PFSK-1 (cell line): Measurements from ENCODE around the gene DR1.

Experiments
- FOXP2 ChIP-seq: optimal IDR thresholded peaks from 2 replicates; pipeline ENCODE3; 2011; ENCODE audit warnings: borderline replicate concordance, control low read depth, inconsistent platforms; ENCODE audit not compliant: insufficient read depth; ENCODE audit errors: extremely low read length, extremely low read depth
- POLR2AphosphoS5 ChIP-seq: IDR thresholded peaks from 2 replicates; pipeline ENCODE4 v1.6.1; 2012; ENCODE audit warnings: low read depth, mild to moderate bottlenecking, control low read depth, low read length, moderate library complexity
- REST ChIP-seq, 2 experiments: IDR thresholded peaks; 2 replicates each; pipeline versions ENCODE4 v1.6.1 to v1.8.0; 2011 to 2012; ENCODE audit warnings: low read depth in 2 of 2, low read length in 2 of 2, control low read depth in 1 of 2, inconsistent platforms in 1 of 2, mild to moderate bottlenecking in 1 of 2, moderate library complexity in 1 of 2; ENCODE audit not compliant: insufficient read depth in 1 of 2
- SIN3A ChIP-seq: IDR thresholded peaks from 2 replicates; pipeline ENCODE4 v1.6.1; 2012; ENCODE audit warnings: mild to moderate bottlenecking, low read length, moderate library complexity, borderline replicate concordance; ENCODE audit not compliant: insufficient read depth
- TAF1 ChIP-seq: IDR thresholded peaks from 2 replicates; pipeline ENCODE4 v1.6.1; 2012; ENCODE audit warnings: low read length, control low read depth, borderline replicate concordance; ENCODE audit not compliant: insufficient read depth

Gene DR1

DNA sequence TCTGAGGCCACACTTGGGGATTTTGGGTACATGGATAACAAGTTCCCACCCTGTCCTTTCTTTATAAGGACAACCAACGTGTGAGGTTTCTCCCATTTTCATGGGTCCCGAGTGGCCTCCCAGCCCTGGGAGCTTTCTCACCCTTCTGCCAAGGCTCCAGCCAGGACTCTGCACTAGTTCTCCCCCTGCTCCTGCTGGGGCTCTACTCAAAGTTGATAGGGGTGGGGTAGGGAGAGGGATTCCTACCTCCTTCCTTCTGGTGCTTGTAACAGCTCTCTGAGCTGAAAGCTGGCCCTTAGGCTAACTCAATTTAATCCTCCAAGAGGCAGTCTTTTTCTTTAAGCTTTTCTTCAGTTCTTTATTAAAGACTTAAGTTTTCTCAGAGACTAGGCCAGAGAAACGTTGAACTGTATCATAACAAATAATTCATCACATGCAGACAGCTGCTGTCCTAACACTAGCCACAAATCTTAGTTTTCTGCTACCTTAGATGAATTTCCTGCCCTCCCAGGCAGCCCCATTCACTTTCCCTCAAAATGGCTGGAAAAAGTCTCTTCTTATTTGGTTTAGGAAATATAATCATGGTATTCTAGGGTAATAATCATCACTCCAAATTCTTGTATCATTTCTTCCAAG, 22.4 kb upstream of the DR1 start:
- TF ChIP-seq FOXP2 (no peak), POLR2AphosphoS5 (no peak), SIN3A (no peak), TAF1 (no peak), REST (IDR thresholded peaks at IDR 0.05; ENCODE audit: insufficient read depth in 1 of 2, low read depth in 2 of 2, low read length in 2 of 2) (no peak)

DNA sequence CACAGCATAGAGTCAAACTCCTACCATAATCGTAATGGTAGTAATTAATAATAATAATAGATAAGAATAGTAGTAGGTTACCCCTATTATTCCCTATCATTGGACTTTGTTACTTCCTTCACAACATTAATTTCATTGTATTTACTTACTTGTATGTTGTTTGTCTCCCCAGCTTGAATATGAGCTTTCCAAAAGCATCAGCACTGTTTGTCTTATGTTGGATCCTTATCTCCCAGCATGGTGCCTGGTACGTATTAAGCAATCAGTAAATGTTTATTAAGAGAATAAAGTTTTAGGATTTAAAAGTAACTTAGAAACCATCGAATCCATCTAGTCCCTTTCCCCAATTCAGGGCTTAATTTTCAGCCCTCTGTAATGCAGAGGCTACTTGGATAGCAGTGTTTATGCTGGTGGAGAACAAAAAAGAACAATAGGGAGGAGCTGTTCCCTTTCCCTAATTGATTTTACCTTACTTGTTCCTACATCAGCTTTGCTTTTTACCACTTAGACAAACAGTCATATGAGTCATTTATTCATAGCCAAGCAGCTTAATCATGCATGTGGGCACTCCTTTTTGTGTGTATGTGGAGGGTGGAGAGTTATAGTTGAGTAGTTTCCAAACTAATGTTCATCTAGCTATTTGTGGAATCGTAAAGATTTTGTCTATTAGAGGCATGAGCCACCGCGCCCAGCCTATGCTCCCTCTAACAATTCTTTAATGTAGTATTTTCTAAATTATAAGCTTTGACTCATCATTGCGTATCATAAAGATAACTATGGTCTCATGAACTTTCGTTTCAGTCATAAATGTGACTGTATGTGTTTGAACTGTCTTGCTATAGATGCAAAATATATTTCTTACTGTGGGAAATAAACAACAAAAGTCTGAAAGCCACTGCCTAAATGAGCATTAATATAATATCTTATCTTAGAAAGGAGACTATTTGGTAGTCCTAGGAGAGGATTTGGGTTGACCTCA, 20.9 kb upstream of the DR1 start:
- no peak for TF ChIP-seq SIN3A
- no peak for TF ChIP-seq POLR2AphosphoS5
- no peak for TF ChIP-seq REST (IDR thresholded peaks at IDR 0.05; ENCODE audit: insufficient read depth in 1 of 2, low read depth in 2 of 2, low read length in 2 of 2)
- TF ChIP-seq TAF1 = no peak
- no peak for TF ChIP-seq FOXP2

- TF ChIP-seq FOXP2 = no peak
- no peak for TF ChIP-seq SIN3A
- TF ChIP-seq TAF1 = no peak
- no peak for TF ChIP-seq POLR2AphosphoS5
- no peak for TF ChIP-seq REST (IDR thresholded peaks at IDR 0.05; ENCODE audit: insufficient read depth in 1 of 2, low read depth in 2 of 2, low read length in 2 of 2)
Observed at GRCh38 chr1:93328809-93329760, 16.6 kb upstream of the DR1 start.

DNA sequence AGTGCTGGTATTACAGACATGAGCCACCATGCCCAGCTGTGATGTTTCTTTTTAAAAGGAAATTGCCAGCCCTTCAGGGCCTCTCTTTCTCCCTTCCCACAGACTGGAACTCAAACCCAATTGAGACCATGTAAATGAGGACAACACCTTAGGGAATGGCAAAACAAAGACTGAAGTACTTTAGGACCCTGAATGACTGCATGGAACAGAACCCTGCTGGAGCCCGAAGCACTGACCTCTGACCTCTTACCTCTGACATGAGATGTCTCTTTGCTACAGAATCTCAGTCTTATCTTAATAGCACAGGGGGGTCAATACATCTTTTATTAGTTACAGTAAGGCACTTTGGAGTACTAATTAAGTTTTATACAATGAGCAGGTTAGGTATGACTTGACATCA, 15.5 kb upstream of the DR1 start:
- TF ChIP-seq FOXP2 (no peak), TAF1 (no peak), REST (IDR thresholded peaks at IDR 0.05; ENCODE audit: insufficient read depth in 1 of 2, low read depth in 2 of 2, low read length in 2 of 2) (no peak), SIN3A (no peak), POLR2AphosphoS5 (no peak)
